ENCODE data around the gene FAM163A.

The FAM163A gene

GRCh38 chr1:179813626-179814545, 70.8 kb downstream of the FAM163A start:
- DNase-seq (ENCODE audit: low spot score), result no peak
- TF ChIP-seq CTCF (IDR thresholded peaks at IDR 0.05; ENCODE audit: borderline replicate concordance, control extremely low read depth, extremely low read depth, insufficient read depth, missing control alignments), result no peak
- in situ Hi-C loops (cut with MboI; ENCODE audit: low sequenced_read_pairs, unreplicated experiment), result loop anchor here (25.0 kb wide), 1 partner anchor 727 kb away; the partner anchor contains the start of gene TOR3A

DNA sequence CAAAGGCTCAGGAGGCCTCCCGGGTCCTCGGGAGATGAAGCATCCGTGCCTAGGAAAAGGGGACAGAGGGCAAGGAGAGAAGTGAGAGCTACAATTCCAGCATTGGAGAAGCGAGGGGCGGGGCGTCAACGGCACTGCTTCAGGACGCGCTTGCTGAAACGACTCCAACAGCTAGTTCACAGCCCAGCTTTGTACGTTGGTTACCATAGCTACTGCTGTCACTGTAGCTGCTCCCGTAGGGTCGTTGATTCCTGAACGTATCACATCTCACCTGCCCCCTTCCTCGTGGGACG, 71.4 kb downstream of the FAM163A start:
- no peak for TF ChIP-seq CTCF (IDR thresholded peaks at IDR 0.05; ENCODE audit: borderline replicate concordance, control extremely low read depth, extremely low read depth, insufficient read depth, missing control alignments)
- DNase-seq (ENCODE audit: low spot score), result no peak
- in situ Hi-C loops (cut with MboI; ENCODE audit: low sequenced_read_pairs, unreplicated experiment), result loop anchor here (25.0 kb wide), 1 partner anchor 727 kb away; the partner anchor contains the start of gene TOR3A

- in situ Hi-C loops (cut with MboI; ENCODE audit: low sequenced_read_pairs, unreplicated experiment), result loop anchor here (25.0 kb wide), 1 partner anchor 728 kb away; the partner anchor contains the start of gene TOR3A
- TF ChIP-seq CTCF (IDR thresholded peaks at IDR 0.05; ENCODE audit: borderline replicate concordance, control extremely low read depth, extremely low read depth, insufficient read depth, missing control alignments), result no peak
Observed at GRCh38 chr1:179815641-179816040, 72.5 kb downstream of the FAM163A start.

GRCh38 chr1:179816196-179816960, 73.3 kb downstream of the FAM163A start:
- DNase-seq (ENCODE audit: low spot score), result no peak
- in situ Hi-C loops (cut with MboI; ENCODE audit: low sequenced_read_pairs, unreplicated experiment), result loop anchor here (25.0 kb wide), 1 partner anchor 729 kb away; the partner anchor contains the start of gene TOR3A
- no peak for TF ChIP-seq CTCF (IDR thresholded peaks at IDR 0.05; ENCODE audit: borderline replicate concordance, control extremely low read depth, extremely low read depth, insufficient read depth, missing control alignments)

More at GRCh38 chr1:179815641-179816040, 72.5 kb downstream of the FAM163A start:
- no peak for DNase-seq (ENCODE audit: low spot score)

DNA sequence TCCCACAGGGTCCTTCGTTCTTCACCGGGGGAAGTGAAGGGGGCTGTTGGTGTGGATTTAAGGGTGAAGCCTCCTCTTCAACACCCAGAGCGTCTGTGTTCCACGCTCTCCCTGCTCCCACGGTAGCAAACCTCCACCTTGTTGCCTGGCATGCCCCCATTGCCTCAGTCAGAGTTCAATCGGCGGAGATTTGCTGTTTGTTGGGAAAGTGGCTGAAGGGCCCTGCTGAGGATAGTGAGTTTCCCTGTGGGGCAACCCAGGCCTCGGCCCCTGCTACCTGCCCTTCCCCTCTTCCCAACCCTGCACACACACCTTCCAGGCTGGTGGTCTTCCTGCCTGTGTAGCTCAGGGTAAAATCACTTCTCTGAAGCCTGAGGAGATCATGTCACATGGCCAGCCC, 74.0 kb downstream of the FAM163A start:
- no peak for TF ChIP-seq CTCF (IDR thresholded peaks at IDR 0.05; ENCODE audit: borderline replicate concordance, control extremely low read depth, extremely low read depth, insufficient read depth, missing control alignments)
- DNase-seq (ENCODE audit: low spot score), result no peak
- in situ Hi-C loops (cut with MboI; ENCODE audit: low sequenced_read_pairs, unreplicated experiment), result loop anchor here (25.0 kb wide), 1 partner anchor 730 kb away; the partner anchor contains the start of gene TOR3A

DNA sequence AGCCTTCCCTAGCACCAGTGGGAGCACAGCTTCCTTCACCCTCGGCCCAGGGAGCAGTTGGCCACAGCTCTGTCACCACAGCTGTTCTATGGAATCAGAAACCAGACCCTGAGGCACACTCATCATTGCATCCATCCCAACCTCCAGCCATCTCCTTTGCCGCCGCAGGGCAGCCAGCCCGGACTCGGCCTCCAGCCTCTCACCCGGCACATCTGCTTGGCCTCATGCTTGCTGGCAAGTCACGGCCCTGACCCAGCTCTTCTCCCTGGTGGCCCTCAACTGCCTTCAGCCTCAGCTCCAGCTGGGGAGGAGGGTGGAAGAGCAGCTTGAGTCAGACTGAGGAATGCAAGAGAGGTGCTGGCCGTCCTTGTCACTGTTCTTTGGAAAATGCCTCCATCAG, 74.7 kb downstream of the FAM163A start:
- TF ChIP-seq CTCF (IDR thresholded peaks at IDR 0.05; ENCODE audit: borderline replicate concordance, control extremely low read depth, extremely low read depth, insufficient read depth, missing control alignments), result no peak
- in situ Hi-C loops (cut with MboI; ENCODE audit: low sequenced_read_pairs, unreplicated experiment), result loop anchor here (25.0 kb wide), 1 partner anchor 730 kb away; the partner anchor contains the start of gene TOR3A
- no peak for DNase-seq (ENCODE audit: low spot score)

Measured in GM13976 (cell line).